Activated CD4-positive, alpha-beta T cell treated with anti-CD3 and anti-CD28 coated beads, Interleukin-2, amount 10 ng/mL, durations not matched to agents 7 days and 5 days (primary cell): ENCODE data around the gene YWHAH. TPM values are rescaled to one million over a fixed set of nuclear protein-coding genes. Genes with fewer than 3 reads are reported as not detected.

Source experiments
- CTCF ChIA-PET: fragments of 350-600 bp; sonication (Branson Sonifier 250); formaldehyde crosslinking; loops from one replicate; lab custom pipeline; 2021; ENCODE audit warnings: antibody characterized with exemption; lab: Charles Lee
- POLR2A ChIA-PET: fragments of 350-600 bp; sonication (Branson Sonifier 250); formaldehyde crosslinking; loops from one replicate; lab custom pipeline; 2021; ENCODE audit warnings: antibody characterized with exemption; lab: Charles Lee
- DNase-seq: peaks from one replicate; pipeline ENCODE4 v3.0.0-alpha.2; 2020
- H3K27ac Mint-ChIP-seq: one replicate; pipeline ENCODE4 v1.8.0; 2021; ENCODE audit warnings: mild to moderate bottlenecking, moderate library complexity, mixed read lengths
- H3K27me3 Mint-ChIP-seq: one replicate; pipeline ENCODE4 v1.8.0; 2021; ENCODE audit warnings: mixed read lengths
- H3K36me3 Mint-ChIP-seq: one replicate; pipeline ENCODE4 v1.8.0; 2021; ENCODE audit warnings: low read depth, mixed read lengths
- H3K4me1 Mint-ChIP-seq: one replicate; pipeline ENCODE4 v1.8.0; 2021; ENCODE audit warnings: mixed read lengths
- H3K4me3 Mint-ChIP-seq: one replicate; pipeline ENCODE4 v1.8.0; 2021; ENCODE audit warnings: mild to moderate bottlenecking, moderate library complexity, mixed read lengths
- H3K9me3 Mint-ChIP-seq: one replicate; pipeline ENCODE4 v1.8.0; 2021; ENCODE audit warnings: mixed read lengths
- total RNA-seq, 2 experiments: library from RNA; stranded (reverse); gene quantifications; one replicate each; pipeline ENCODE4 v1.2.3, GENCODE V29; 2021

Gene YWHAH
- total RNA-seq, 2 experiments from 2014 or later: 182 to 190 TPM

DNA sequence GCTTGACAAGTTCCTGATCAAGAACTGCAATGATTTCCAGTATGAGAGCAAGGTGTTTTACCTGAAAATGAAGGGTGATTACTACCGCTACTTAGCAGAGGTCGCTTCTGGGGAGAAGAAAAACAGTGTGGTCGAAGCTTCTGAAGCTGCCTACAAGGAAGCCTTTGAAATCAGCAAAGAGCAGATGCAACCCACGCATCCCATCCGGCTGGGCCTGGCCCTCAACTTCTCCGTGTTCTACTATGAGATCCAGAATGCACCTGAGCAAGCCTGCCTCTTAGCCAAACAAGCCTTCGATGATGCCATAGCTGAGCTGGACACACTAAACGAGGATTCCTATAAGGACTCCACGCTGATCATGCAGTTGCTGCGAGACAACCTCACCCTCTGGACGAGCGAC, 12.0 kb downstream of the YWHAH start:
- DNase-seq: no peak
- no peak overlapping the region for H3K4me3 Mint-ChIP-seq
- POLR2A ChIA-PET: no interaction called here
- no peaks in the 10 kb centered on the region for H3K27me3 Mint-ChIP-seq
- peaks cover 59% of the 10 kb centered on the region for H3K4me1 Mint-ChIP-seq
- H3K36me3 Mint-ChIP-seq: peaks cover 56% of the 10 kb centered on the region
- H3K27ac Mint-ChIP-seq: peak overlapping the region; percentile 60
- no peaks in the 10 kb centered on the region for H3K9me3 Mint-ChIP-seq
- CTCF ChIA-PET: interaction anchor here (0.6 to 1.3 kb wide), 5 partner anchors 9 to 293 kb away, joined by 3 to 4 read pairs (median 3); no protein-coding TSS in a partner anchor

DNA sequence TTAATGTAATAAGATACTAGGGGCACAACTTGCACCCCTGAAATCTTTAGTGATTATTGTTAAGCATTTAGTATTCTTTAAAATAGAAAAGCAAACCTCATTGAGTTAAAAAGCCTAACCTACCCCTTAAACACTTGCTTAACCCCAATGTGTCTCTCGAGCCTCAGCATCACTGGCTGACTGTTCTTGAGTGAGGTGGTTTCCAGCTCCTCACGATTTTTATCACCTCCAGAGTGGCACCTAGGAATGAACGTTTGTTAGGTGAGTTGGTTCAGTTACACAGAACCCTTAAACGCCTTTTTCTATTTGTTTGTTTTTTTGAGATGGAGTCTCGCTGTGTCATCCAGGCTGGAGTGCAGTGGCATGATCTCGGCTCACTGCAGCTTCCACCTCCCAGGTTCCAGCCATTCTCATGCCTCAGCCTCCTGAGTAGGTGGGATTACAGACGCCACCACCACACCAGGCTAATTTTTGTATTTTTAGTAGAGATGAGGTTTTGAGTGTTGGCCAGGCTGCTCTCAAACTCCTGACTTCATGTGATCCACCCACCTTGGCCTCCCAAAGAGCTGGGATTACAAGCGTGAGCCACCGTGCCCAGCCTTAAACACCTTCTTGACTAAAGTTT, 13.7 kb downstream of the YWHAH start:
- no peaks in the 10 kb centered on the region for H3K9me3 Mint-ChIP-seq
- H3K4me3 Mint-ChIP-seq: no peak overlapping the region
- ChIA-PET CTCF (interaction anchor here (0.8 to 2.0 kb wide), 4 partner anchors 9 to 296 kb away, joined by 3 to 5 read pairs (median 4); partner anchors contain the start of gene PISD), POLR2A (no interaction called here)
- H3K27ac Mint-ChIP-seq: no peak overlapping the region
- DNase-seq: no peak
- H3K27me3 Mint-ChIP-seq: peaks cover 2% of the 10 kb centered on the region
- H3K4me1 Mint-ChIP-seq: peaks cover 43% of the 10 kb centered on the region
- peaks cover 44% of the 10 kb centered on the region for H3K36me3 Mint-ChIP-seq

- H3K9me3 Mint-ChIP-seq: no peaks in the 10 kb centered on the region
- ChIA-PET CTCF (interaction anchor here (0.8 to 4.7 kb wide), 3 partner anchors 10 to 12 kb away, joined by 3 to 22 read pairs (median 5); no protein-coding TSS in a partner anchor), POLR2A (no interaction called here)
- H3K4me1 Mint-ChIP-seq: peaks cover 36% of the 10 kb centered on the region
- peaks cover 38% of the 10 kb centered on the region for H3K36me3 Mint-ChIP-seq
- H3K27me3 Mint-ChIP-seq: peaks cover 3% of the 10 kb centered on the region
- no peak for DNase-seq
- H3K4me3 Mint-ChIP-seq: no peak overlapping the region
- H3K27ac Mint-ChIP-seq: peak overlapping the region; percentile 75
Observed at GRCh38 chr22:31958625-31959239, 14.4 kb downstream of the YWHAH start.

DNA sequence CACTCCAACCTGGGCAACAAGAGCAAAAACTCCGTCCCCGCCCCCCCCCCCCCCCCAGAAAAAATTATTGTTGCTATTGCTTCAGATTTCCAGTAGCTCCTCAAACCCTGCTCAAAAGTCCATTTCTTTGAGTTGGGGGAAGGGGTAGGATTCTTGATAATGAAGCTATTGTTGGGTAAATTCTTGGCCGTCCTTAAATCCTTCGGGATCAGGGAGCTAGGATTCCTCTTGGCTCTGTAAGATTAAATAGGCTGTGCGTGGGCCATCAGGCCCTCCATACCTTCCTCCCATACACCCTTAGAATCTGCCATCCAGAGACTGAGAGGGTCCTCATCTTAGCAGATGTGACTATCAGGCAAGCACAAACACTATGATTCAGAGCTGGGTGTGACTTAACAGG, 16.4 kb downstream of the YWHAH start:
- Mint-ChIP-seq H3K36me3 (peaks cover 27% of the 10 kb centered on the region), H3K9me3 (no peaks in the 10 kb centered on the region), H3K4me1 (peaks cover 19% of the 10 kb centered on the region), H3K4me3 (no peak overlapping the region), H3K27me3 (peaks cover 3% of the 10 kb centered on the region), H3K27ac (no peak overlapping the region)
- CTCF ChIA-PET: interaction anchor here (4.7 kb wide), 1 partner anchor 10 kb away, joined by 22 read pairs; no protein-coding TSS in a partner anchor
- DNase-seq: no peak
- POLR2A ChIA-PET: no interaction called here

- ChIA-PET POLR2A (no interaction called here), CTCF (interaction anchor here (1.0 to 4.7 kb wide), 3 partner anchors 8 to 297 kb away, joined by 5 to 22 read pairs (median 6); no protein-coding TSS in a partner anchor)
- peaks cover 3% of the 10 kb centered on the region for H3K27me3 Mint-ChIP-seq
- H3K27ac Mint-ChIP-seq: no peak overlapping the region
- DNase-seq: no peak
- H3K4me3 Mint-ChIP-seq: no peak overlapping the region
- H3K36me3 Mint-ChIP-seq: peaks cover 10% of the 10 kb centered on the region
- no peaks in the 10 kb centered on the region for H3K9me3 Mint-ChIP-seq
- peaks cover 4% of the 10 kb centered on the region for H3K4me1 Mint-ChIP-seq
Observed at GRCh38 chr22:31962387-31963125, 18.2 kb downstream of the YWHAH start.

DNA sequence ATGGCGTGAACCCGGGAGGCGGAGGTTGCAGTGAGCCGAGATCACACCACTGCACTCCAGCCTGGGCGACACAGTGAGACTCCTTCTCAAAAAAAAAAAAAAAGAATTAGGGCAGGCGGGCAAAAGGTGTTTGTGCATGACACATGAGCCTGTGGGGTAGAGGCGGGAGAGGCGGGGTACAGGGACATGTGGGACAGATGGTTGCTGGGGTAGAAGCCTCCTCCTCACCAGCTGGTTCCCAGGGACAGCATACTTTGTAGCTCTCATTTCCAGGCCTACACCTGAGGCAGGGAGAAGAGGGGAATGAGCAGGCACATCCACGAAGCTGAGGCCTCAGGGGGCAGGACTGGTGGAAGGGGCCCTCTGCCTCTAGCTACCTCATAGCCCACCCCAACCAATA, 23.7 kb downstream of the YWHAH start:
- no peak overlapping the region for H3K27ac Mint-ChIP-seq
- no peak for DNase-seq
- H3K4me3 Mint-ChIP-seq: no peak overlapping the region
- CTCF ChIA-PET: interaction anchor here (0.6 to 2.0 kb wide), 4 partner anchors 9 to 306 kb away, joined by 3 to 5 read pairs (median 4); partner anchors contain the start of gene PISD
- H3K9me3 Mint-ChIP-seq: no peaks in the 10 kb centered on the region
- H3K4me1 Mint-ChIP-seq: peaks cover 13% of the 10 kb centered on the region
- H3K36me3 Mint-ChIP-seq: no peaks in the 10 kb centered on the region
- POLR2A ChIA-PET: no interaction called here
- H3K27me3 Mint-ChIP-seq: peaks cover 1% of the 10 kb centered on the region

GRCh38 chr22:31969789-31970489, 25.6 kb downstream of the YWHAH start:
- ChIA-PET POLR2A (no interaction called here), CTCF (interaction anchor here (0.5 to 2.5 kb wide), 30 partner anchors 9 to 507 kb away, joined by 3 to 22 read pairs (median 4); partner anchors contain the start of genes DEPDC5 and PISD)
- Mint-ChIP-seq H3K27ac (peak overlapping the region; percentile 72), H3K4me3 (peak overlapping the region; percentile 70), H3K9me3 (no peaks in the 10 kb centered on the region), H3K36me3 (no peaks in the 10 kb centered on the region), H3K27me3 (no peaks in the 10 kb centered on the region), H3K4me1 (peaks cover 13% of the 10 kb centered on the region)
- DNase-seq: peak; percentile 69

DNA sequence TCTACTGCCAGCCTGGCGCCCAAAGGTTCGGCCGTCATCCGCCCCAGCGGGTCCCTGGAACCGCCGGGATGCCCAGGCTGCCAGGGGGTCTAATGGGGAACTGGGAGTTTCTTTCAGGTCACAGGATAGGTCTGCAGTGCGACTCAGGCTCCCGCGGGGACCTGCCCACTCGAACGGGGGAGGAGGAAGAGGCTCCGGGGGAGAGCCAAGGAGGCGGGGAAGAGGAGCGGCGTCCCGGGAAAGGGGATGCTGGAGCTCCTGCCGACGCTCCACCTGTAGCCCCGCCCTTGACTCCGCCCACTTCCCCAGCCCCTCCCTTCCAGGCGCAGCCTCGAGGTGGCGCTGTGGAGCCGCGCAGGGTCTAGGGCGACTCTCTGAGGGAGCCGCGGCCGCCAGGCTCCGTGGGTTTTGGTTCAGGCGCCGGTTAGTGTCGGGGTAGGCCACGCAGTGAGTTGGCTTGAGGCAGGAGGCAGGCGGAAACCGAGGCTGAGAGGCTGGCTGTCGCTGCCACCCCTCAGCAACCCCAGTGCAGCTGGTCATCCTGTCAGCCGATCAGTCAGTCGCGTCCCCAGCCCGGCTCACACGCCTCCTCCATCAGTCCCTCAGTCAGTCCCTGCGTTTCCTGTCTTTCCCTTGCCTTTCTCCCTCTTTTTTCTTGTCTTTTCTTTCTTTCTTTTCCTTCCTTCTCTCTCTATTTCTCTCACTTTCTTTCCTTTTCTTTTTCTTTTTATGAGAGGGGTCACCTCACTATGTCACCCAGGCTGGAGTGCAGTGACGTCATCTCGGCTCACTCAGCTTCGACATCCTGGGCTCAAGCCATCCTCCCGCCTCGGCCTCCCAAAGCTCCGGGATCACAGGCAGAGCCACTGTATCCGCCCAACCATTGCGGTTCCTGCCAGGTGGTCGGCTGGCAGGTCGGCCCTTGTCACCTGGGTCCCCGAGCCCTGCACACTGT, 26.4 kb downstream of the YWHAH start:
- ChIA-PET POLR2A (no interaction called here), CTCF (interaction anchor here (0.5 to 2.5 kb wide), 34 partner anchors 9 to 506 kb away, joined by 3 to 22 read pairs (median 4); partner anchors contain the start of genes DEPDC5 and PISD)
- peak; percentile 86 for DNase-seq
- peak overlapping the region; percentile 72 for H3K27ac Mint-ChIP-seq
- no peaks in the 10 kb centered on the region for H3K36me3 Mint-ChIP-seq
- H3K27me3 Mint-ChIP-seq: no peaks in the 10 kb centered on the region
- H3K4me3 Mint-ChIP-seq: peak overlapping the region; percentile 70
- H3K9me3 Mint-ChIP-seq: no peaks in the 10 kb centered on the region
- H3K4me1 Mint-ChIP-seq: peaks cover 13% of the 10 kb centered on the region

GRCh38 chr22:31972180-31972579, 27.8 kb downstream of the YWHAH start:
- ChIA-PET POLR2A (no interaction called here), CTCF (no interaction called here)
- Mint-ChIP-seq H3K36me3 (no peaks in the 10 kb centered on the region), H3K27ac (no peak overlapping the region), H3K9me3 (no peaks in the 10 kb centered on the region), H3K4me3 (no peak overlapping the region), H3K27me3 (peaks cover 2% of the 10 kb centered on the region), H3K4me1 (peaks cover 13% of the 10 kb centered on the region)
- DNase-seq: no peak

GRCh38 chr22:31973739-31974138, 29.4 kb downstream of the YWHAH start:
- ChIA-PET CTCF (interaction anchor here (0.6 kb wide), 1 partner anchor 66 kb away, joined by 5 read pairs; no protein-coding TSS in a partner anchor), POLR2A (interaction anchor here (0.6 kb wide), 1 partner anchor 438 kb away, joined by 3 read pairs; the partner anchor contains the start of gene RTCB)
- H3K27me3 Mint-ChIP-seq: peaks cover 12% of the 10 kb centered on the region
- H3K4me3 Mint-ChIP-seq: no peak overlapping the region
- no peaks in the 10 kb centered on the region for H3K36me3 Mint-ChIP-seq
- DNase-seq: no peak
- H3K27ac Mint-ChIP-seq: no peak overlapping the region
- H3K4me1 Mint-ChIP-seq: peaks cover 13% of the 10 kb centered on the region
- H3K9me3 Mint-ChIP-seq: no peaks in the 10 kb centered on the region

- ChIA-PET CTCF (interaction anchor here (0.5 to 2.3 kb wide), 5 partner anchors 11 to 496 kb away, joined by 3 to 6 read pairs (median 3); no protein-coding TSS in a partner anchor), POLR2A (no interaction called here)
- H3K27ac Mint-ChIP-seq: no peak overlapping the region
- no peaks in the 10 kb centered on the region for H3K4me1 Mint-ChIP-seq
- no peaks in the 10 kb centered on the region for H3K9me3 Mint-ChIP-seq
- H3K4me3 Mint-ChIP-seq: no peak overlapping the region
- no peaks in the 10 kb centered on the region for H3K36me3 Mint-ChIP-seq
- H3K27me3 Mint-ChIP-seq: peaks cover 14% of the 10 kb centered on the region
- DNase-seq: peak; percentile 83
Observed at GRCh38 chr22:31977141-31977841, 33.0 kb downstream of the YWHAH start.
